ENCODE measurements around the gene PPM1B. TPM values are rescaled to one million over a fixed set of nuclear protein-coding genes. Genes with fewer than 3 reads are reported as not detected.
"Not testable (repeated sequence)": the region's sequence is repeated elsewhere in the genome, so short reads cannot be mapped to it uniquely, and the experiment has no call there.

PPM1B gene
- polyA plus RNA-seq, 1 donor: 40.4 TPM

GRCh38 chr2:44191739-44192138 lies 23.1 kb downstream of the PPM1B start:
- H3K9me3 ChIP-seq (ENCODE audit: control insufficient read depth, low read depth, low read length): no peaks in the 10 kb centered on the region
- H3K4me1 ChIP-seq (ENCODE audit: control insufficient read depth, insufficient read depth, low read length): no peaks in the 10 kb centered on the region
- H3K36me3 ChIP-seq (ENCODE audit: control insufficient read depth, insufficient read depth, low read length): peaks cover 2% of the 10 kb centered on the region
- no peak for DNase-seq
- H3K27me3 ChIP-seq (ENCODE audit: control insufficient read depth, insufficient read depth, low read length): no peaks in the 10 kb centered on the region
- no peak overlapping the region for H3K27ac ChIP-seq (ENCODE audit: low read length)
- H3K4me3 ChIP-seq (ENCODE audit: low read length): no peak overlapping the region

GRCh38 chr2:44192646-44193045 lies 24.0 kb downstream of the PPM1B start:
- no CpG with 5 or more reads among the region's 1 CpG for WGBS (ENCODE audit: insufficient coverage, low lambda C conversion rate)
- H3K4me3 ChIP-seq (ENCODE audit: low read length): no peak overlapping the region
- no peaks in the 10 kb centered on the region for H3K9me3 ChIP-seq (ENCODE audit: control insufficient read depth, low read depth, low read length)
- no peak overlapping the region for H3K27ac ChIP-seq (ENCODE audit: low read length)
- peaks cover 4% of the 10 kb centered on the region for H3K36me3 ChIP-seq (ENCODE audit: control insufficient read depth, insufficient read depth, low read length)
- H3K27me3 ChIP-seq (ENCODE audit: control insufficient read depth, insufficient read depth, low read length): no peaks in the 10 kb centered on the region
- H3K4me1 ChIP-seq (ENCODE audit: control insufficient read depth, insufficient read depth, low read length): no peaks in the 10 kb centered on the region
- no peak for DNase-seq

GRCh38 chr2:44195714-44196113 lies 27.0 kb downstream of the PPM1B start:
- Histone ChIP-seq H3K36me3 (ENCODE audit: control insufficient read depth, insufficient read depth, low read length) (peaks cover 4% of the 10 kb centered on the region), H3K4me3 (ENCODE audit: low read length) (no peak overlapping the region), H3K27ac (ENCODE audit: low read length) (no peak overlapping the region), H3K4me1 (ENCODE audit: control insufficient read depth, insufficient read depth, low read length) (no peaks in the 10 kb centered on the region), H3K27me3 (ENCODE audit: control insufficient read depth, insufficient read depth, low read length) (no peaks in the 10 kb centered on the region), H3K9me3 (ENCODE audit: control insufficient read depth, low read depth, low read length) (no peaks in the 10 kb centered on the region)
- WGBS (ENCODE audit: insufficient coverage, low lambda C conversion rate): no CpG with 5 or more reads among the region's 2 CpGs
- no peak for DNase-seq

GRCh38 chr2:44197816-44198215 lies 29.1 kb downstream of the PPM1B start:
- no CpG with 5 or more reads among the region's 6 CpGs for WGBS (ENCODE audit: insufficient coverage, low lambda C conversion rate)

GRCh38 chr2:44200011-44200410 lies 31.3 kb downstream of the PPM1B start:
- Histone ChIP-seq H3K9me3 (ENCODE audit: control insufficient read depth, low read depth, low read length) (no peaks in the 10 kb centered on the region), H3K4me1 (ENCODE audit: control insufficient read depth, insufficient read depth, low read length) (no peaks in the 10 kb centered on the region), H3K4me3 (ENCODE audit: low read length) (no peak overlapping the region), H3K27me3 (ENCODE audit: control insufficient read depth, insufficient read depth, low read length) (no peaks in the 10 kb centered on the region), H3K36me3 (ENCODE audit: control insufficient read depth, insufficient read depth, low read length) (peaks cover 3% of the 10 kb centered on the region), H3K27ac (ENCODE audit: low read length) (no peak overlapping the region)
- no peak for DNase-seq
- 100% methylated on average over 1 of the region's 1 CpG for WGBS (ENCODE audit: insufficient coverage, low lambda C conversion rate)

More at GRCh38 chr2:44197816-44198215, 29.1 kb downstream of the PPM1B start:
- Histone ChIP-seq H3K4me3 (ENCODE audit: low read length) (no peak overlapping the region), H3K4me1 (ENCODE audit: control insufficient read depth, insufficient read depth, low read length) (no peaks in the 10 kb centered on the region), H3K36me3 (ENCODE audit: control insufficient read depth, insufficient read depth, low read length) (peaks cover 4% of the 10 kb centered on the region), H3K27me3 (ENCODE audit: control insufficient read depth, insufficient read depth, low read length) (no peaks in the 10 kb centered on the region), H3K27ac (ENCODE audit: low read length) (no peak overlapping the region), H3K9me3 (ENCODE audit: control insufficient read depth, low read depth, low read length) (no peaks in the 10 kb centered on the region)
- DNase-seq: no peak

GRCh38 chr2:44200759-44201158 lies 32.1 kb downstream of the PPM1B start:
- no peaks in the 10 kb centered on the region for H3K4me1 ChIP-seq (ENCODE audit: control insufficient read depth, insufficient read depth, low read length)
- no peaks in the 10 kb centered on the region for H3K9me3 ChIP-seq (ENCODE audit: control insufficient read depth, low read depth, low read length)
- no peak for DNase-seq
- WGBS (ENCODE audit: insufficient coverage, low lambda C conversion rate): 100% methylated on average over 1 of the region's 5 CpGs
- H3K36me3 ChIP-seq (ENCODE audit: control insufficient read depth, insufficient read depth, low read length): peaks cover 3% of the 10 kb centered on the region
- H3K27me3 ChIP-seq (ENCODE audit: control insufficient read depth, insufficient read depth, low read length): no peaks in the 10 kb centered on the region
- H3K4me3 ChIP-seq (ENCODE audit: low read length): no peak overlapping the region
- no peak overlapping the region for H3K27ac ChIP-seq (ENCODE audit: low read length)

GRCh38 chr2:44201648-44202165 lies 33.0 kb downstream of the PPM1B start:
- H3K4me3 ChIP-seq (ENCODE audit: low read length): no peak overlapping the region
- no peak overlapping the region for H3K27ac ChIP-seq (ENCODE audit: low read length)
- WGBS (ENCODE audit: insufficient coverage, low lambda C conversion rate): 83% methylated on average over 1 of the region's 6 CpGs
- DNase-seq: no peak
- no peaks in the 10 kb centered on the region for H3K4me1 ChIP-seq (ENCODE audit: control insufficient read depth, insufficient read depth, low read length)
- no peaks in the 10 kb centered on the region for H3K9me3 ChIP-seq (ENCODE audit: control insufficient read depth, low read depth, low read length)
- H3K36me3 ChIP-seq (ENCODE audit: control insufficient read depth, insufficient read depth, low read length): peaks cover 3% of the 10 kb centered on the region
- H3K27me3 ChIP-seq (ENCODE audit: control insufficient read depth, insufficient read depth, low read length): no peaks in the 10 kb centered on the region

GRCh38 chr2:44203542-44203941 lies 34.9 kb downstream of the PPM1B start:
- H3K27ac ChIP-seq (ENCODE audit: low read length): no peak overlapping the region
- H3K4me3 ChIP-seq (ENCODE audit: low read length): no peak overlapping the region
- no peaks in the 10 kb centered on the region for H3K9me3 ChIP-seq (ENCODE audit: control insufficient read depth, low read depth, low read length)
- DNase-seq: no peak
- H3K4me1 ChIP-seq (ENCODE audit: control insufficient read depth, insufficient read depth, low read length): no peaks in the 10 kb centered on the region
- H3K27me3 ChIP-seq (ENCODE audit: control insufficient read depth, insufficient read depth, low read length): no peaks in the 10 kb centered on the region
- H3K36me3 ChIP-seq (ENCODE audit: control insufficient read depth, insufficient read depth, low read length): no peaks in the 10 kb centered on the region
- 100% methylated on average over 1 of the region's 3 CpGs for WGBS (ENCODE audit: insufficient coverage, low lambda C conversion rate)

- WGBS (ENCODE audit: insufficient coverage, low lambda C conversion rate): no CpG with 5 or more reads among the region's 1 CpG
- no peak overlapping the region for H3K4me3 ChIP-seq (ENCODE audit: low read length)
These were observed 36.5 kb downstream of the PPM1B start for GRCh38 chr2:44205169-44205568.

GRCh38 chr2:44207102-44207501 lies 38.4 kb downstream of the PPM1B start:
- Histone ChIP-seq H3K4me1 (ENCODE audit: control insufficient read depth, insufficient read depth, low read length) (no peaks in the 10 kb centered on the region), H3K36me3 (ENCODE audit: control insufficient read depth, insufficient read depth, low read length) (peaks cover 14% of the 10 kb centered on the region), H3K27me3 (ENCODE audit: control insufficient read depth, insufficient read depth, low read length) (no peaks in the 10 kb centered on the region), H3K27ac (ENCODE audit: low read length) (no peak overlapping the region), H3K9me3 (ENCODE audit: control insufficient read depth, low read depth, low read length) (peaks cover 3% of the 10 kb centered on the region), H3K4me3 (ENCODE audit: low read length) (no peak overlapping the region)
- 100% methylated on average over 1 of the region's 2 CpGs for WGBS (ENCODE audit: insufficient coverage, low lambda C conversion rate)
- DNase-seq: no peak

More at GRCh38 chr2:44205169-44205568, 36.5 kb downstream of the PPM1B start:
- Histone ChIP-seq H3K9me3 (ENCODE audit: control insufficient read depth, low read depth, low read length) (peaks cover under 1% of the 10 kb centered on the region), H3K36me3 (ENCODE audit: control insufficient read depth, insufficient read depth, low read length) (peaks cover 6% of the 10 kb centered on the region), H3K27me3 (ENCODE audit: control insufficient read depth, insufficient read depth, low read length) (no peaks in the 10 kb centered on the region), H3K4me1 (ENCODE audit: control insufficient read depth, insufficient read depth, low read length) (no peaks in the 10 kb centered on the region), H3K27ac (ENCODE audit: low read length) (no peak overlapping the region)
- no peak for DNase-seq

GRCh38 chr2:44207648-44208047 lies 39.0 kb downstream of the PPM1B start:
- peaks cover 16% of the 10 kb centered on the region for H3K36me3 ChIP-seq (ENCODE audit: control insufficient read depth, insufficient read depth, low read length)
- not testable (repeated sequence) for H3K27ac ChIP-seq (ENCODE audit: low read length); H3K27me3 ChIP-seq (ENCODE audit: control insufficient read depth, insufficient read depth, low read length); H3K4me1 ChIP-seq (ENCODE audit: control insufficient read depth, insufficient read depth, low read length); H3K9me3 ChIP-seq (ENCODE audit: control insufficient read depth, low read depth, low read length); DNase-seq; H3K4me3 ChIP-seq (ENCODE audit: low read length)
- no CpG with 5 or more reads among the region's 8 CpGs for WGBS (ENCODE audit: insufficient coverage, low lambda C conversion rate)
